Measurements from ENCODE around the gene NPEPPS. TPM values are rescaled to one million over a fixed set of nuclear protein-coding genes. Genes with fewer than 3 reads are reported as not detected.

The NPEPPS gene
- total RNA-seq, 1 experiment from 2014 or later, result 207 TPM

DNA sequence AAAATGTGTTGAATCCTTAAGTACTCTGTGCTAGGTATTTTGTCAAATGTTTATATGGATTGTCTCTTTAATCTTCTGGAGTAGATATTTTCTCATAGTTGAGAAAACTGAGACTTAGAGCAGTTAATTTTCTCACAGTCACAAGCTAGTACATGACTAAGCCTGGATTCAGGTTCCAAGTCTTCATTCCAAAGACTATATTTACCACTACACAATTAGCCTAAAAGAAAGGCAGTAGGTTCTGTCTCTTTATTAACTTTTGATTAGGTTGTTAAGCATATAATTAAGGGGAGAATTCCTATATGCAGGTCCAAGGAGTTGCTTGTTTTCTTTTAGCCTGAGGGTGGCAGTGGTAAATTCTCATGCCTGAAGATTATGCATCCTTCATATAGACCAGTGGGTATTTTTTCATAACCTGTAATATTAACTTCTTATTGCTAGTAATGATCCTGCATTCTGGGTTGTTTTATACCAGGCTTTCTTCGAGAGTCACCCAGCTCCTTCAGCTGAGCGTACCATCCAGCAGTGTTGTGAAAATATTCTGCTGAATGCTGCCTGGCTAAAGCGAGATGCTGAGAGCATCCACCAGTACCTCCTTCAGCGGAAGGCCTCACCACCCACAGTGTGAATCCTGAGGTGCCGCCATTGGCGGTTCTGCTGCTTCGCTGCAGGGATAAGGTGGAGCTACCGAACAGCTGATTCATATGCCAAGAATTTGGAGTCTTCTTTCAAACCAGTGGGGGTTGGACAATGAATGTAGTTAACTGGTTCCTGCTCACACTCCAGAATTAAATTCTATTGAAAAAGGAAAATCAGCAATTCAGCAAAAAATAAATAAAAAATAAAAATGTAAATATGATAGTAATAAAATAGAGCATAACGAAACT is 90.6 kb downstream of the NPEPPS start (continued):
- TF ChIP-seq RAD21 (IDR thresholded peaks at IDR 0.05; ENCODE audit: low read depth), result 0 out of 2 replicates have a peak, but pooled peaks have one; percentile 15

DNA sequence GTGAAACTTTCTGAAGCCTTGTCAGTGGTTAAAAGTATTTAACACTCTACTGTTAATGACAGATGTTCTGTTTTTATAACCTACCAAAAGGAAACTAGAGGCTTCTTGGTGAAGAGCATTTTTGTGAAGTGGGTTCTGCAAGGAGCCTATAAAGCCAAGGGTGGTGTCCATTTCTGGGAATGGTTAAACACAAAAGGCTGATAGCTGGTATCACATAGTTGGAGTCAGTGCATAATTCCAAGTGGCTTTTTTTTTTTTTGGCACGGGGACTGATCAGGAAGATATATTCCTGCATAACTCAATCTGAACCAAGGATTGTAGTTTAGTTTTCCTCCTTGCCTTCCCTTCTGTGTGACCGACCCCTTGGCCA is 91.3 kb downstream of the NPEPPS start:
- POLR2A ChIA-PET, result interaction anchor here (1.0 to 1.7 kb wide), 2 partner anchors 10 to 28 kb away, joined by 3 to 18 read pairs; partner anchors contain the start of gene KPNB1
- H2AFZ ChIP-seq (ENCODE audit: low read depth, low read length, poor library complexity, severe bottlenecking), result no peak overlapping the region
- no TSS peak for BruUV-seq (replicated peaks)

DNA sequence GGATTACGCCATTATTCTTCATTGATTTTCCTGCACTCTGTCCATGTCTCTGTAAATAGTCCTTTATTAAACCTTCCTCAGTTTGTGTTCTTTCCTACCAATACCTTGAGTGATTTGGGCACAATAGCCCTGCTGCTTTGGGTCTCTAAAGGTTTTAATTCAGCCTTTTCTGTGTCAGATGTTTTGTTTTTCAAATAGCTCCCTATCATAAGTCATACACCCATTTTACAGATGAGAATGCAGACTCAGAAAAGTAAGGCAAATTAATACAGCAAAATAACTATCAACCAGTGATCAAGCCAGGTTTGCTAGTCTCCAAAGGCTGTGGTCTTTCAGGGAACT is 93.8 kb downstream of the NPEPPS start:
- Histone ChIP-seq H3K4me2 (ENCODE audit: low read length) (no peak overlapping the region), H4K20me1 (ENCODE audit: insufficient read depth) (no peaks in the 10 kb centered on the region), H3K4me3 (replicated peaks in 1 of 2; ENCODE audit: low read depth in 1 of 2, low read length in 2 of 2) (no peak overlapping the region), H3K79me2 (ENCODE audit: insufficient read depth, low read length) (no peaks in the 10 kb centered on the region), H2AFZ (ENCODE audit: low read depth, low read length, poor library complexity, severe bottlenecking) (no peak overlapping the region), H3K9ac (ENCODE audit: low read length) (no peak overlapping the region), H3K4me1 (ENCODE audit: control insufficient read depth in 1 of 2, insufficient read depth in 2 of 2, low read length in 2 of 2) (peaks cover 30 to 32% of the 10 kb centered on the region in 2 experiments), H3K36me3 (ENCODE audit: control insufficient read depth in 1 of 2, insufficient read depth in 2 of 2, low read length in 2 of 2) (peaks cover 7 to 18% of the 10 kb centered on the region in 2 experiments; a peak in 3 of 4 replicates), H3K9me2 (ENCODE audit: insufficient read depth) (no peaks in the 10 kb centered on the region), H3K9me3 (ENCODE audit: control insufficient read depth in 1 of 2, insufficient read depth in 1 of 2, low read depth in 1 of 2, low read length in 2 of 2) (no peaks in the 10 kb centered on the region), H3K27me3 (ENCODE audit: insufficient read depth, low read length) (no peaks in the 10 kb centered on the region), H3K27ac (ENCODE audit: low read depth, low read length) (no peak overlapping the region)
- CTCF ChIA-PET, result no interaction called here
- intact Hi-C loops (cut with micrococcal nuclease), result no loop called here
- POLR2A ChIA-PET, result interaction anchor here (0.6 to 2.3 kb wide), 2 partner anchors 25 to 112 kb away, joined by 3 to 4 read pairs; partner anchors contain the start of gene KPNB1
- TF ChIP-seq YY1 (IDR thresholded peaks at IDR 0.05; ENCODE audit: extremely low read depth, insufficient replicate concordance, low read depth, low read length) (no peak), SP1 (IDR thresholded peaks at IDR 0.05; ENCODE audit: low read depth) (no peak), JUND (IDR thresholded peaks at IDR 0.05) (0 out of 2 replicates have a peak, but pooled peaks have one; percentile 4)
- RAD21 ChIA-PET (ENCODE audit: low non-redundant PET in 1 of 2, low total read pairs in 2 of 2, uncharacterized antibody in 2 of 2, unreplicated experiment in 2 of 2), result no interaction called here
- no peak for DNase-seq (ENCODE audit: low read depth, low spot score)
- BruUV-seq (replicated peaks), result no TSS peak
- no peak for ATAC-seq

More for the DNA sequence above, 91.3 kb downstream of the NPEPPS start:
- Histone ChIP-seq H4K20me1 (ENCODE audit: insufficient read depth) (no peaks in the 10 kb centered on the region), H3K9ac (ENCODE audit: low read length) (peak overlapping the region; percentile 27), H3K36me3 (ENCODE audit: control insufficient read depth in 1 of 2, insufficient read depth in 2 of 2, low read length in 2 of 2) (peaks cover 26 to 33% of the 10 kb centered on the region in 2 experiments; a peak in 3 of 4 replicates), H3K27me3 (ENCODE audit: insufficient read depth, low read length) (no peaks in the 10 kb centered on the region), H3K4me3 (replicated peaks in 1 of 2; ENCODE audit: low read depth in 1 of 2, low read length in 2 of 2) (peak overlapping the region in 1 of 2 experiments; percentile 13; a peak in 1 of 4 replicates), H3K9me3 (ENCODE audit: control insufficient read depth in 1 of 2, insufficient read depth in 1 of 2, low read depth in 1 of 2, low read length in 2 of 2) (no peaks in the 10 kb centered on the region), H3K9me2 (ENCODE audit: insufficient read depth) (no peaks in the 10 kb centered on the region), H3K79me2 (ENCODE audit: insufficient read depth, low read length) (no peaks in the 10 kb centered on the region), H3K27ac (ENCODE audit: low read depth, low read length) (peak overlapping the region; percentile 62), H3K4me1 (ENCODE audit: control insufficient read depth in 1 of 2, insufficient read depth in 2 of 2, low read length in 2 of 2) (peaks cover 32 to 46% of the 10 kb centered on the region in 2 experiments), H3K4me2 (ENCODE audit: low read length) (peak overlapping the region; percentile 63)
- DNase-seq (ENCODE audit: low read depth, low spot score) (no peak), ATAC-seq (no peak)
- intact Hi-C loops (cut with micrococcal nuclease), result no loop called here
- CTCF ChIA-PET, result interaction anchor here (1.0 kb wide), 1 partner anchor 27 kb away, joined by 8 read pairs; the partner anchor contains the start of gene KPNB1
- 0 out of 2 replicates have a peak, but pooled peaks have one; percentile 9 for TF ChIP-seq POLR2AphosphoS5 (IDR thresholded peaks at IDR 0.05; ENCODE audit: low read depth, low read length)
- TF ChIP-seq SIN3A (IDR thresholded peaks at IDR 0.05; ENCODE audit: low read depth), result no peak; the same call in 1 of the 2 replicates
- RAD21 ChIA-PET (ENCODE audit: low non-redundant PET in 1 of 2, low total read pairs in 2 of 2, uncharacterized antibody in 2 of 2, unreplicated experiment in 2 of 2), result interaction anchor here in 1 of 2 experiments (0.6 kb wide), 1 partner anchor 55 kb away, joined by 6 read pairs; no protein-coding TSS in a partner anchor

All from HCT116 (cell line).